Activated CD8-positive, alpha-beta T cell treated with anti-CD3 and anti-CD28 coated beads, Interleukin-2, amount 10 ng/mL, durations not matched to agents 7 days and 5 days (primary cell): Measurements from ENCODE around the gene NR6A1. TPM values are rescaled to one million over a fixed set of nuclear protein-coding genes. Genes with fewer than 3 reads are reported as not detected.

Experiments
- ATAC-seq: fragments of 150-1000 bp; cut with Tn5 transposase; one replicate; pipeline ENCODE4 v1.10.0; 2021; ENCODE audit warnings: moderate library complexity
- CTCF ChIA-PET: fragments of 350-600 bp; sonication (Branson Sonifier 250); formaldehyde crosslinking; loops from one replicate; lab custom pipeline; 2021; ENCODE audit warnings: antibody characterized with exemption; lab: Charles Lee
- POLR2A ChIA-PET: fragments of 350-600 bp; sonication (Branson Sonifier 250); formaldehyde crosslinking; loops from one replicate; lab custom pipeline; 2021; ENCODE audit warnings: antibody characterized with exemption; lab: Charles Lee
- DNase-seq: peaks from one replicate; pipeline ENCODE4 v3.0.0-alpha.2; 2020
- H3K27ac Mint-ChIP-seq: one replicate; pipeline ENCODE4 v1.8.0; 2021; ENCODE audit warnings: mild to moderate bottlenecking, mixed read lengths
- H3K27me3 Mint-ChIP-seq: one replicate; pipeline ENCODE4 v1.8.0; 2021; ENCODE audit warnings: low read depth, mixed read lengths
- H3K36me3 Mint-ChIP-seq: one replicate; pipeline ENCODE4 v1.8.0; 2021; ENCODE audit warnings: low read depth, mixed read lengths
- H3K4me1 Mint-ChIP-seq: one replicate; pipeline ENCODE4 v1.8.0; 2021; ENCODE audit warnings: low read depth, mixed read lengths
- H3K4me3 Mint-ChIP-seq: one replicate; pipeline ENCODE4 v1.8.0; 2021; ENCODE audit warnings: mild to moderate bottlenecking, mixed read lengths
- H3K9me3 Mint-ChIP-seq: one replicate; pipeline ENCODE4 v1.8.0; 2022; ENCODE audit warnings: mixed read lengths; ENCODE audit not compliant: insufficient read depth
- total RNA-seq, 2 experiments: library from RNA; stranded (reverse); gene quantifications; one replicate each; pipeline ENCODE4 v1.2.3, GENCODE V29; 2021

The NR6A1 gene
- total RNA-seq, 2 experiments from 2014 or later = 0.18 to 0.26 TPM

DNA sequence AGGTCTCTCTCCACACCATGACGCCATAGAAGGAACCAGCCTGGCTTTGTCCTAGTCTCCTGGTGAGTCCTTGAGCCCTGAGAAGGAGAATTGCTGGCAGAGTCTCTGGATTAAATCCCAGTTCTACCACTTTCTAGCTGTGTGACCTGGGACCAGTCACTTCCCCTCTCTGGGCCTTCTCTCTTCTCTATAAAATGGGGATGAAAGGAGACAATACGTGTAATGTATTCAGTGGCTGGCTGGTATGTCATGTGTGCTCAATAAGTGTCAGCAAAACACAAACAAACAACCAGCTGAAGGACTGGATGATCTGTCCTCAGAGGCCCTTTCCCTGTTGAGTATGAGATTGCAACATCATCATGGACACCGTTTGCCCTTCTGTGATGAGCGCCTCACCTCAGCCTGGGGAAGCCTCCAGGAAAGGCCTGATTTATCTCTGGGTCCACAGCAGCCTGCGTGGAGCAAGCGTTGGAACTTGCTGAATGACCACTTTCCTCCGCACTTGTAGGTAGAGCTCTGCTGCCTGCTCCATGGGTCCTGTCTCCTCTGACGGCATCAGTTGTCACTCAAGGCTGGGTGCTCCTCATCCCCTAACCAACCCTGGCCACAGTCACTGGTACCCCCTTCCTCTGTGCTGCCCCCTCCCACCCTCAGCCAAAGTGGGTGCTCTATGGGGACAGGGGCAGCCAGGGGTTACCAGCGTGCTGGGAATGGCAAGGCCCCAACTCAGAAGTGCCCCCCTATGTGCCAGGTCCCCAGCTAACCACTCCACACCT is 260.3 kb downstream of the NR6A1 start:
- CTCF ChIA-PET = no interaction called here
- Mint-ChIP-seq H3K4me3 (no peak overlapping the region), H3K27me3 (peaks cover 2% of the 10 kb centered on the region), H3K9me3 (no peaks in the 10 kb centered on the region), H3K36me3 (no peaks in the 10 kb centered on the region), H3K4me1 (peaks cover 7% of the 10 kb centered on the region), H3K27ac (no peak overlapping the region)
- POLR2A ChIA-PET = no interaction called here
- ATAC-seq (no peak), DNase-seq (no peak)

DNA sequence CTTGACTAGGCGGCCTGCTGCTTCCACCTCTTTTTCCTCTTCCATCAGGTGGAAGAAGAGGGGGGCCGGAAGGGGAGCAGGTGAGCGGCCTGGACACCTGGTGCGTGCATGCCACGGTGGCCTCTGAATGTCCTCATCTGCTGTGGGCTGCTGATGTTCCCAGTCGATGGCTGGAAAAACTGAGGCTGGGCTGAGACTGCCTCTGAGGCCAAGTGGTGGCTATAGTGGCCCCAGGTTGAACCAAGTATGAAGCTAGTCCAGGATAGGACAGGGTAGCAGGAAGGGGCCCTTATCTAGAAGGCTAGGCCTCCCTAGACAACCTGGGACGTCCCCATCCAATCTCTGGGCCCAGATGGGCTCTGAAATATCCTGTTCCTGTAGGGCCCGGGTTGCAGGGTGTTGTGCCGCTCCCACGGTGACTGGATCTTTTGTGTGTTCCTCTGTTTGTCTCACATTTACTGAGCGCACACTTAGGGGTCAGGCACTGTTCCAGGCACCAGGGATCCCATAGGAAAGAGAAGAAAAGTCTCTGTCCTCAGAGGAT is 263.2 kb downstream of the NR6A1 start:
- no peak overlapping the region for H3K27ac Mint-ChIP-seq
- ATAC-seq = no peak
- no peak for DNase-seq
- no peaks in the 10 kb centered on the region for H3K9me3 Mint-ChIP-seq
- CTCF ChIA-PET = no interaction called here
- H3K27me3 Mint-ChIP-seq = peaks cover 16% of the 10 kb centered on the region
- no peak overlapping the region for H3K4me3 Mint-ChIP-seq
- no peaks in the 10 kb centered on the region for H3K36me3 Mint-ChIP-seq
- H3K4me1 Mint-ChIP-seq = peaks cover 13% of the 10 kb centered on the region
- POLR2A ChIA-PET = no interaction called here

DNA sequence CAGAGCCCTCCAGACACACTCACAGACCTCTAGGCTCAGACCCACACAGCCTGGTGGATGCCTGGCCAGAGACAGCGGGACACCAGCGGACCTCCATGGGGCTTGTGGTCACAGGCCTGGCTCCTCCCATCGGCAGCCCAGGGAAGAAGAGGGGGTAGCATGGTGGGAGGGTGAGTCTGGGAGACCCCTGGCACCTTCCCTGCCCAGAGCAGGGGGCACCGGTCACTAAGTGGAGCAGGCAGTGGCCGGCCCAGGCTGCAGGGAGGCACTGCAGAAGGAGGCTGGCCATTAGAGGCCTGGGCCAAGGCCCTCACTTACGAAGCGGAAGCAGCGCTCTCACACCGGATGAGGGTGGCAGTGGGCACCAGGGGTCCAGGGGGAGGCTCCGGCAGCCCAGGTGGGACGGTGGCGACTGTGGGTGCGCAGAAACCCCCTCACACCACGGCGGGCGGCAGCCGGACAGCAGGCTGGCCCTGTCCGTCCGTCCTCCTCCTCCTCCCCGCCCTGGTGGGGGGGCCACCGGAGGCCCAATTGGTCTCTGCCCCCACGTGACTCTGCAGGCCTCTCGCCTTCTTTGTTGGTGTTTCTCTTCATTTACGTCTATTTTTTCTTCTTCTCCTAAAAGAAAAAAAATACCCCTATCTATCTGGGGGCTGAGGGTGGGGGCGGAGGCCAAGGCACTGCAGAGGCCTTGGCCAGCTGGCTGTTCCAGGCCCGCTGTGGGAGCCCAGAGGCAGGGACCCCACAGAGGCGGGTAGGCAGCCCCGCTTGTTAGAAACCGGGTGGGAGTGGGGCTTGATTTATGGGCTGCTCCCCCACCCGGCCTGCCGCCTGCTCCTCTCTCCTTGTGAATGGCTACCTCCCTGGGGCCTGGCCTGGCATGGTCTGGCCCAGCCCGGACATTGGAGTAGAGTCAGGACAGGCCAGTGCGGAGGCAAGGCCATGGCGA is 263.9 kb downstream of the NR6A1 start, which contains the start of gene NR5A1:
NR5A1 (minus strand) TSS at position 469 of the 949 bp plus-strand sequence. CDS start 4,004 bp downstream, outside the sequence.
- CTCF ChIA-PET = no interaction called here
- Mint-ChIP-seq H3K9me3 (no peaks in the 10 kb centered on the region), H3K36me3 (no peaks in the 10 kb centered on the region), H3K27ac (no peak within 1 kb of the TSS), H3K4me1 (peaks cover 13% of the 10 kb centered on the region), H3K27me3 (peaks cover 16% of the 10 kb centered on the region), H3K4me3 (no peak within 1 kb of the TSS)
- DNase-seq (no peak), ATAC-seq (no peak)
- POLR2A ChIA-PET = no interaction called here

DNA sequence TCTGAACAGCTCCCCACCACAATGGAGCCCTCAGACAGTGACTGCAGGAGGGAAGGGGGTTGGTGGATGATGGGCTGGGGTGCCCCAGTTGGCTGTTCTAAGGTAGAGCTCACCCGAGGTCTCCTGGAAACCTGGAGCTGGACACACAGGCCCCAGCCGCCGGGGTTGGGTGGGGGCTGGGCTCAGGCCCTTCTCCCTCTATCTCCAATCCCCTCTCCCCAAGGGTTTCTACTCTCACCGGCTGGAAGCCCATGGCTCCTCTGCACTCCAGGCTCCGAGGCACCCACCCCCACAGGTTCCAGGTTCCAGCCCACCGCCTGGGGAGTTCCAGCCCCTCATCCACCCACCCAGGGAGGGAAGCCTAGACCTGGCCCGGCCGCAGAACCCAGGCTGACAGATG is 264.7 kb downstream of the NR6A1 start:
- H3K4me3 Mint-ChIP-seq = no peak overlapping the region
- DNase-seq (no peak), ATAC-seq (no peak)
- CTCF ChIA-PET = no interaction called here
- peaks cover 22% of the 10 kb centered on the region for H3K27me3 Mint-ChIP-seq
- H3K27ac Mint-ChIP-seq = no peak overlapping the region
- POLR2A ChIA-PET = no interaction called here
- no peaks in the 10 kb centered on the region for H3K36me3 Mint-ChIP-seq
- H3K9me3 Mint-ChIP-seq = no peaks in the 10 kb centered on the region
- peaks cover 9% of the 10 kb centered on the region for H3K4me1 Mint-ChIP-seq

GRCh38 chr9:124505901-124506346 is 265.2 kb downstream of the NR6A1 start:
- Mint-ChIP-seq H3K27me3 (peaks cover 22% of the 10 kb centered on the region), H3K4me3 (no peak overlapping the region), H3K36me3 (no peaks in the 10 kb centered on the region), H3K4me1 (peaks cover 9% of the 10 kb centered on the region), H3K27ac (no peak overlapping the region), H3K9me3 (no peaks in the 10 kb centered on the region)
- CTCF ChIA-PET = no interaction called here
- POLR2A ChIA-PET = no interaction called here
- ATAC-seq (no peak), DNase-seq (no peak)

GRCh38 chr9:124505006-124505900 is 265.9 kb downstream of the NR6A1 start:
- Mint-ChIP-seq H3K36me3 (no peaks in the 10 kb centered on the region), H3K4me1 (peaks cover 9% of the 10 kb centered on the region), H3K4me3 (no peak overlapping the region), H3K27ac (no peak overlapping the region), H3K27me3 (peaks cover 22% of the 10 kb centered on the region), H3K9me3 (no peaks in the 10 kb centered on the region)
- ATAC-seq (no peak), DNase-seq (no peak)
- ChIA-PET CTCF (no interaction called here), POLR2A (no interaction called here)

DNA sequence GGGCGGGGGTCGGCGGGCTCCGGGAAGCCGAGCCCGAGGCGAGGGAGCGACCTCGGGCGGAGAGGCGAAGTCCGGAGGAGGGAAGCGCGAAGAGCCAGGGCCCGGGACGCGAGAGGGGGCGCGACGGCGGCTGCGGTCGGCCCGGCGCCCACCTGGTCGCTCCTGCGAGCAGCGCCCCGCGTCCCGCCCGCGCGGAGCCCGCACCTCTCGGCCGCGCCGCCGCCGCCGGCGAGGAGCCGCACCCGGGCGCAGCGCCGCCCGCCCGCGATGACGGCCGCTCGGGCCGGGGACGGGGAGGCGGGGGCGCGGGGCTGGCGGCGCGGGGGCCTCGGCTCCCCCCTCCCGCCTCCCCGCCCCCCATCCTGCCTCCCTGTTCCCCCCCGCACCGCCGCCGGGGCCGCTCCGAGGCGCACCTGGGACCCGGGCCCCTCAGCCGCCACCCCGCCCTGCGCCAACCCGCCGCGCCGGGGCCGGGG is 266.5 kb downstream of the NR6A1 start:
- ATAC-seq (no peak), DNase-seq (no peak)
- H3K27me3 Mint-ChIP-seq = peaks cover 22% of the 10 kb centered on the region
- no peaks in the 10 kb centered on the region for H3K9me3 Mint-ChIP-seq
- peaks cover 9% of the 10 kb centered on the region for H3K4me1 Mint-ChIP-seq
- CTCF ChIA-PET = no interaction called here
- H3K4me3 Mint-ChIP-seq = no peak overlapping the region
- no peaks in the 10 kb centered on the region for H3K36me3 Mint-ChIP-seq
- no peak overlapping the region for H3K27ac Mint-ChIP-seq
- POLR2A ChIA-PET = no interaction called here

DNA sequence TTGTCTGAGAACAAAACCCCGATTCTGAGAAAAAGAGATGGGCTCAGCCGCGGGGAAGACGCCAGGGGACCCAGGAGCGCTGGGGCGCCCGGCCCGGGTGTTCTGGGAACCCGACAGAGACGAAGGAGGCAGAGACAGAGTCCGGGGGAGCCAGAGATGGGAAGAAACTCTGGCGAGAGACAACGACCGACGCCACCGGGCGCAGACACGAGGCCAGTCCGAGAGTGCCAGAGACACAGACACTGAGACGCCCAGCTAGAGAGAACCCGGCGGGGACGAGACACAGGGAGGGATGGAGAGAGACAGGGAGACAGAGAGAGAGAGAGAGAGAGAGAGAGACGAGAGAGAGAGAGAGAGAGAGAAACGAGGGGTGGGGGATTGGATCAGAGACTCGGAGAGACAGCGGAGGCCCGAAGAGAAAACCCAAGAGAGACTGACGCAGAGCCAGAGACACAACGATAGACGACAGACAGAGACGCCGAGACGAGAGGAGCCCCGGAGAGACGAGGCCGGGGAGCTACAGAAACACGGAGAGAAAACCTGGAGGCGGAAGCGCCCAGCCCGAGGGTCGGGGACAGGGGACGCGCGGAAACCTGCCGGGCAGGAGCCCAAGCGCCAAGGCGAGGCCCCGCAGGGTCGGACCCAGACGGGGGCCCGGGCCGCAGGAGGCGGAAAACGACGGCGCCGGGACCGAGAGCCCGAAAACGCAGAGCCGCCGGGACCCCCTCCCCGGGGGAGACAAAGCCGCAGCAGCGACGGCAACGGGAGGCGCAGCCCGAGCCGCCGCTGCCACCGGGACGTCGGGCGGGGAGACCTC is 267.2 kb downstream of the NR6A1 start:
- ATAC-seq = no peak
- H3K27ac Mint-ChIP-seq = no peak overlapping the region
- ChIA-PET POLR2A (no interaction called here), CTCF (no interaction called here)
- DNase-seq = no peak
- H3K9me3 Mint-ChIP-seq = no peaks in the 10 kb centered on the region
- H3K4me1 Mint-ChIP-seq = peaks cover 9% of the 10 kb centered on the region
- H3K4me3 Mint-ChIP-seq = peak overlapping the region; percentile 12
- H3K36me3 Mint-ChIP-seq = no peaks in the 10 kb centered on the region
- peaks cover 22% of the 10 kb centered on the region for H3K27me3 Mint-ChIP-seq

DNA sequence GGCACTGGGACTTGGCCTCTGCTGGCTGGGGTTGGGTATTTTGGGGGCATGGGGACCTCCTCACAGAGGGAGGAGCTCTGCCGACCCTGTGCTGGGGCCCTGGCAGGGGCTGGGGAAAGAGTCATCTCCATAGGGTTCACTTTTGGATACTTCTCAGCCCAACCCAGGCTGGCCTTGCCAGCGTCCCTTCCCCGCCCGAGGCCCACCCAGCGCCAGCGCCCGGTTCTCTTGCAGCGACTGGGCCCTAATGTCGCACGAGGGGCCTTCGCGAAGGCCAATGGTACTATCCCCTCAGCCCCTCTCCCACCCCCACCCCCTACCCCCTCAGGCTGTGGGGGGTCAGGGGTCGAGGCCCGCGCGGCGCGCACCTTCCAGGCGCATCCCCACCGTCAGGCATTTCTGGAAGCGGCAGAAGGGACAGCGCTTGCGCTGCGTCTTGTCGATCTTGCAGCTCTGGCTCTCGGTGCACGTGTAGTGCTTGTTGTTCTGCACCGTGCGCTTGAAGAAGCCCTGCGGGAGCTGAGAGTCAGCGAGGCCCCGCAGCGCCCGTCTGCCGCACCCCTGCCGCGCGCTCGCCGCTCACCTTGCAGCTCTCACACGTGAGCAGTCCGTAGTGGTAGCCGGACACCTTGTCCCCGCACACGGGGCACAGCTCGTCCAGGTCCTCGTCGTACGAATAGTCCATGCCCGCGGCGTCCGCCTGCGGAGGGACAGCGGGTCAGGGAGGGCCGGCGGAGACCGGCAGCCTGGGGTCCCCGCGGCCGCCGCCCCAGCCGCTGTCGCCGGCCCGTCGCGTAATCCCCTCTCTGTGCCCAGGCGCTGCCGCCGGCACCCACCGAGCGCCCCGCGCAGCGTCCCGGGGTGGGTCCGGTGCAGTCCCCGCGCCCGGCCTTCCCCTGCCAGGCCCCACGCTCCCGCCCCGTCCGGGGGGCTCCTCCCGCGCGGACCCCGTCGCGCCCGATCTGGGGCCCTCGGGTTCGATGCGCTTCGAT is 268.1 kb downstream of the NR6A1 start:
- H3K4me1 Mint-ChIP-seq = peaks cover 9% of the 10 kb centered on the region
- POLR2A ChIA-PET = no interaction called here
- ATAC-seq (no peak), DNase-seq (no peak)
- H3K27me3 Mint-ChIP-seq = peaks cover 22% of the 10 kb centered on the region
- no peaks in the 10 kb centered on the region for H3K9me3 Mint-ChIP-seq
- H3K36me3 Mint-ChIP-seq = no peaks in the 10 kb centered on the region
- no peak overlapping the region for H3K27ac Mint-ChIP-seq
- no peak overlapping the region for H3K4me3 Mint-ChIP-seq
- CTCF ChIA-PET = no interaction called here
